B cell (primary cell): ENCODE measurements around the gene GPR37L1. TPM values are rescaled to one million over a fixed set of nuclear protein-coding genes. Genes with fewer than 3 reads are reported as not detected.

Experiments used
- ATAC-seq: fragments of 200-7000 bp; cut with Tn5 transposase; one replicate; pipeline ENCODE4 v1.10.0; 2021; ENCODE audit warnings: low read depth, mild to moderate bottlenecking, moderate number of reproducible peaks, moderate library complexity
- CTCF ChIA-PET: fragments of 350-600 bp; sonication (Branson Sonifier 250); formaldehyde crosslinking; loops from one replicate; lab custom pipeline; 2021; ENCODE audit warnings: antibody characterized with exemption, inconsistent platforms; lab: Charles Lee
- POLR2A ChIA-PET: fragments of 350-600 bp; sonication (Branson Sonifier 250); formaldehyde crosslinking; loops from one replicate; lab custom pipeline; 2021; ENCODE audit warnings: antibody characterized with exemption; lab: Charles Lee
- DNase-seq: peaks from one replicate; pipeline ENCODE4 v3.0.0; 2013
- H2AFZ ChIP-seq: 2 replicates; pipeline ENCODE4 v1.6.1; 2012; ENCODE audit warnings: mild to moderate bottlenecking, low read depth, low read length; ENCODE audit not compliant: insufficient read depth, poor library complexity, severe bottlenecking
- H3K27ac ChIP-seq, 2 donors: 1 replicate in 1 of 2; 2 replicates in 1 of 2; pipeline ENCODE4 v1.5.1; 2012 to 2013; ENCODE audit warnings: low read length in 2 of 2, mild to moderate bottlenecking in 2 of 2, moderate library complexity in 1 of 2
- H3K27me3 ChIP-seq, 4 experiments: fragments of 200-600 bp in 1 of 4; sonication (generic) in 1 of 4; replicated peaks in 1 of 4; 1 replicate in 2 of 4; 2 replicates in 2 of 4; pipeline versions ENCODE4 v1.6.1 to v1.7.0; 2013 to 2016; ENCODE audit warnings: low read length in 3 of 4, mild to moderate bottlenecking in 2 of 4, mixed read lengths in 1 of 4, moderate library complexity in 1 of 4; ENCODE audit not compliant: insufficient read depth in 4 of 4, control insufficient read depth in 3 of 4; ENCODE audit errors: control extremely low read depth in 1 of 4
- H3K36me3 ChIP-seq, 2 experiments: replicated peaks in 1 of 2; 1 replicate in 1 of 2; 2 replicates in 1 of 2; pipeline versions ENCODE4 v1.6.1 to v1.7.1; 2013; ENCODE audit warnings: low read length in 1 of 2; ENCODE audit not compliant: insufficient read depth in 2 of 2, control insufficient read depth in 1 of 2; ENCODE audit errors: control extremely low read depth in 1 of 2, extremely low read depth in 1 of 2
- H3K4me1 ChIP-seq, 2 donors: fragments of 200-600 bp in 1 of 2; sonication (generic) in 1 of 2; 1 replicate in 1 of 2; 2 replicates in 1 of 2; pipeline versions ENCODE4 v1.5.1 to v1.6.1; 2013 to 2017; ENCODE audit warnings: low read length in 2 of 2; ENCODE audit not compliant: control insufficient read depth in 2 of 2, insufficient read depth in 2 of 2
- H3K4me2 ChIP-seq: replicated peaks from 2 replicates; pipeline ENCODE3; 2012; ENCODE audit warnings: mild to moderate bottlenecking, low read depth, low read length; ENCODE audit not compliant: poor library complexity, severe bottlenecking
- H3K4me3 ChIP-seq, 5 experiments: fragments of 200-600 bp in 1 of 5; sonication (generic) in 1 of 5; 1 replicate in 3 of 5; 2 replicates in 2 of 5; pipeline versions ENCODE4 v1.5.1 to v1.7.0; 2011 to 2016; ENCODE audit warnings: low read length in 4 of 5, mild to moderate bottlenecking in 4 of 5, low read depth in 2 of 5, control low read depth in 1 of 5, moderate library complexity in 1 of 5; ENCODE audit not compliant: insufficient read depth in 1 of 5; ENCODE audit errors: control extremely low read depth in 1 of 5, extremely low read depth in 1 of 5
- H3K79me2 ChIP-seq: fragments of 200-600 bp; sonication (generic); one replicate; pipeline ENCODE4 v1.6.0; 2016; ENCODE audit warnings: low read length; ENCODE audit not compliant: control insufficient read depth, insufficient read depth
- H3K9ac ChIP-seq: fragments of 200-600 bp; sonication (generic); 2 replicates; pipeline ENCODE4 v1.6.1; 2017; ENCODE audit warnings: mild to moderate bottlenecking, low read length, moderate library complexity
- H3K9me3 ChIP-seq, 3 donors: one replicate each; pipeline versions ENCODE4 v1.6.1 to v1.7.1; 2013; ENCODE audit warnings: low read length in 2 of 3; ENCODE audit not compliant: control insufficient read depth in 2 of 3, insufficient read depth in 1 of 3; ENCODE audit errors: control extremely low read depth in 1 of 3
- H4K20me1 ChIP-seq: 2 replicates; pipeline ENCODE4 v1.6.0; 2012; ENCODE audit warnings: mild to moderate bottlenecking, low read length; ENCODE audit not compliant: insufficient read depth, control insufficient read depth, poor library complexity, severe bottlenecking
- H3K27ac Mint-ChIP-seq: one replicate; pipeline ENCODE4 v1.8.0; 2021; ENCODE audit warnings: mixed read lengths
- H3K27me3 Mint-ChIP-seq: one replicate; pipeline ENCODE4 v1.8.0; 2021; ENCODE audit warnings: mixed read lengths
- H3K4me1 Mint-ChIP-seq: one replicate; pipeline ENCODE4 v1.8.0; 2021; ENCODE audit warnings: mixed read lengths
- H3K4me3 Mint-ChIP-seq: one replicate; pipeline ENCODE4 v1.8.0; 2021; ENCODE audit warnings: mixed read lengths
- H3K9me3 Mint-ChIP-seq: one replicate; pipeline ENCODE4 v1.8.0; 2022; ENCODE audit warnings: mixed read lengths; ENCODE audit not compliant: insufficient read depth
- CTCF ChIP-seq: fragments of 200-600 bp; IDR thresholded peaks from one replicate; pipeline ENCODE4 v1.8.0; 2022; ENCODE audit warnings: antibody characterized with exemption, mild to moderate bottlenecking
- EZH2 ChIP-seq: IDR thresholded peaks from 2 replicates; pipeline ENCODE4 v1.6.1; 2012; ENCODE audit warnings: borderline replicate concordance, low read depth, mild to moderate bottlenecking, moderate library complexity, low read length; ENCODE audit not compliant: insufficient read depth, poor library complexity, severe bottlenecking
- WGBS: methylation state at CpG from one replicate; pipeline ENCODE4 v1.1.5; 2013; ENCODE audit warnings: missing lambda C conversion rate; ENCODE audit not compliant: insufficient coverage; 5-methylcytosine and 5-hydroxymethylcytosine counted together
- intact Hi-C: fragments of 100-400 bp; cut with micrococcal nuclease; formaldehyde crosslinking; loops from one replicate; pipeline ENCODE4 v1.10.0; 2022
- polyA plus RNA-seq: library from polyadenylated mRNA; depleted of rRNA; stranded (reverse); fragments of >200 nt; gene quantifications from 2 replicates; pipeline ENCODE4 v1.2.3, GENCODE V29; 2012
- total RNA-seq, 2 donors: library from RNA; stranded (reverse); fragments of 120-200 nt in 1 of 2; gene quantifications; 1 replicate in 1 of 2; 2 replicates in 1 of 2; pipeline versions ENCODE4 v1.2.3 to v1.2.4, GENCODE V29; 2013 to 2022

Gene GPR37L1
- total and polyA plus RNA-seq, 2 donors (not counting 1 experiment from before 2014, with no cell fraction given), result not detected

- Histone ChIP-seq H3K4me1 (peaks cover 17 to 28% of the 10 kb centered on the region in 2 donors), H3K27ac (no peak overlapping the region), H3K27me3 (no peaks in the 10 kb centered on the region), H3K9ac (no peak overlapping the region), H3K36me3 (peaks cover 12 to 69% of the 10 kb centered on the region in 2 experiments), H2AFZ (no peak overlapping the region), H3K79me2 (peaks cover 25% of the 10 kb centered on the region), H4K20me1 (peaks cover 7% of the 10 kb centered on the region), H3K4me2 (no peak overlapping the region), H3K4me3 (no peak overlapping the region), H3K9me3 (no peaks in the 10 kb centered on the region)
- Mint-ChIP-seq H3K4me3 (no peak overlapping the region), H3K27me3 (no peaks in the 10 kb centered on the region), H3K27ac (no peak overlapping the region), H3K4me1 (peaks cover 42% of the 10 kb centered on the region), H3K9me3 (no peaks in the 10 kb centered on the region)
- TF ChIP-seq CTCF, result no peak
- TF ChIP-seq EZH2, result no peak
- POLR2A ChIA-PET, result interaction anchor here (1.2 kb wide), 1 partner anchor 11 kb away, joined by 4 read pairs; the partner anchor contains the start of gene ARL8A
- CTCF ChIA-PET, result interaction anchor here (0.6 to 5.5 kb wide), 20 partner anchors 8 to 172 kb away, joined by 3 to 37 read pairs (median 6); partner anchors contain the start of genes ARL8A and LGR6
- intact Hi-C loops, result loop anchor here (1.0 kb wide), 2 partner anchors 10 to 160 kb away; no protein-coding TSS in a partner anchor
- DNase-seq (no peak), ATAC-seq (no peak)
- 93% methylated on average over 3 of the region's 8 CpGs for whole genome bisulfite sequencing
These were observed 32.8 kb downstream of the GPR37L1 start for GRCh38 chr1:202155478-202156021.

GRCh38 chr1:202156590-202156989, 33.9 kb downstream of the GPR37L1 start:
- intact Hi-C loops, result no loop called here
- Histone ChIP-seq H3K9ac (no peak overlapping the region), H4K20me1 (peaks cover 7% of the 10 kb centered on the region), H3K4me3 (no peak overlapping the region), H3K36me3 (peaks cover 12 to 59% of the 10 kb centered on the region in 2 experiments), H3K79me2 (peaks cover 36% of the 10 kb centered on the region), H3K9me3 (no peaks in the 10 kb centered on the region), H3K4me2 (no peak overlapping the region), H3K27me3 (no peaks in the 10 kb centered on the region), H2AFZ (no peak overlapping the region), H3K4me1 (peaks cover 27 to 38% of the 10 kb centered on the region in 2 donors), H3K27ac (no peak overlapping the region)
- ChIA-PET CTCF (interaction anchor here (2.1 to 4.1 kb wide), 6 partner anchors 10 to 157 kb away, joined by 16 to 37 read pairs (median 24); partner anchors contain the start of gene ARL8A), POLR2A (no interaction called here)
- no peaks in the 10 kb centered on the region for H3K9me3 Mint-ChIP-seq
- 88% methylated on average over 4 of the region's 8 CpGs for WGBS
- H3K4me3 Mint-ChIP-seq, result no peak overlapping the region
- TF ChIP-seq CTCF (no peak), EZH2 (no peak)
- peaks cover 52% of the 10 kb centered on the region for H3K4me1 Mint-ChIP-seq
- H3K27me3 Mint-ChIP-seq, result no peaks in the 10 kb centered on the region
- no peak overlapping the region for H3K27ac Mint-ChIP-seq
- ATAC-seq, result no peak
- no peak for DNase-seq
